HG03196 (cell line): ENCODE data around the gene LYRM4.

Experiments
- ATAC-seq: cut with Tn5 transposase; IDR thresholded peaks from one replicate; pipeline ENCODE4 v1.9.1; 2021; ENCODE audit not compliant: unreplicated experiment

LYRM4 gene

GRCh38 chr6:5178806-5179205 lies 81.9 kb downstream of the LYRM4 start:
- ATAC-seq: no peak

- ATAC-seq: no peak
These were observed 85.1 kb downstream of the LYRM4 start for GRCh38 chr6:5175635-5176034.

DNA sequence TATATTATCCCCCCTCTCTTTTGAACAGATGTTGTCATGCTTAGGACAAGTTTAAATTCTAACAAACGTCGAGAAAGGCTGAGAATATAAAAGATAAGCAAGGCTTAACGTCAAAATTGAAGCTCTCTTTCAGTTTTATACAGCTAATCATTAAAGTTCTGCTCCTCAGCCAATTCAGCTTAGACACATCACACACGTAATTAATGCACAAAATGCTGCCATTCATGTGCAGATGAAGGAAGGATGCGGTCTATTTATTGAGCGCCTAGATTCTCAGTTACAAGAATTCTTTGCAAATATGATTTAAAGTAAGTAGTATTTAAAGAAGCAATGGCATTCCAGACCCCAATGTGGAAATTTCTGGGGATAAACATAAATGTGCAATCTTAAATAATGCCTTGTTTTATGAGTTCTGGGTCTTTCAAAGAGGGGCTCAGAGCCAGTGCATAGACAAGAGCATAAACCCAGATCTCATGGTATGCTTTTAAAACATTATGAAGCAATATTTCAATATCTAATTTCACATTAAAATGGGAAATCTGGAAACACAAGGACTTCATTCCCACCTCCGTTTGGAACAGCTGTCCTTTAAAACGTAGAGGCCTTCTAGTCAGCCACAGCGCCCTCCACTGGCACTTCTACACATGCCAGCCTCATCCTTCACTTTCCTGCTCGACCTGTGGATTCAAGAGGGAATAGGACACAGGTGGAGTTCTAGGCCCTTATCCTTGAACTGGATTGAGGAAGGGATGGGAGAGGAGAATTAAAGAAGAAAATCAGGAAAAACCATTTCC lies 85.8 kb downstream of the LYRM4 start:
- no peak for ATAC-seq

DNA sequence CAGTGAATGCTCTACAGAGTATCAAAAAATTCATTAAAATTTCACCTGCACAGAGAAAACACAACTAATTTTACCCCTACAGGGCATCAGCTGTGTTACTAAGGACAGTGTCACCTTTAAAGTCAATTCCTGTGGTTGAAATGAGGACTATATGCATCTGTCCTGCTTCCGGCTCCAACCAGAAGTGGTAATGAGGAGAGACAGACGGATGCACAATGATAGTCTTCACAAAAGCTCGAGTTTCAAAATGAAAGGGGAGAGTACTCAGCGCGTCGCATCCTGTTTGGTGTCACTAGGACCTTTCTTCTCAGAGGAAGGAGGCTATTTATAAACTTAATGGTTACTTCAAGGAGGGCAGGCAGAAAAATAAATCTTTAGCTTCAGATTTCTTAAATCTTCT lies 86.5 kb downstream of the LYRM4 start:
- ATAC-seq: peak; percentile 94

- ATAC-seq: peak; percentile 21
These were observed 86.9 kb downstream of the LYRM4 start for GRCh38 chr6:5173810-5174209.

DNA sequence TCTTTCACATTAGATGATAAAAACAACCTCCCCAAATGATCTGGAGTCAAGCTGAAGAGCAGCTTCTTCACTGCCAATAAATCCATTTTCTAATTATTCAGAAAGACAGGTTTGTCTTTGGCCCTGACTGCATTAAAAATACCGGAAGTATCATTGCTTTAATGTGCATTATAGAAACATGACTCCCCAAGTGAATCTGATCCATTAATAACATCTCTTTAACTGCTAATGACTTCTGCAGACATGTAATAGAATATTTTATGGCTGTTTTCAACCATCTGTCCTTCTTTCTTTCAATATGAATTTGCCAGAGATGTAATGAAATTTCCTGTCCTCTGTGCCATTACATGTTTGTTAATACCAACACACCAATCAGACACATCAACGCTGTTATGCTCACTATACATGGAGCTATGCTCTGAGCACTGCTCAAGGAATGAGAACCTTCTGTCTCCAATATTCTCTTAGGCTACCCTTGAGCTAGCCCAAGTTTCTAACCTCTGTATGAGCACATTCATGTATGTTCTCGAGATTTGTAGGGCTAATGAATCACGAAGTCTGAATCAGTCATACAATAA lies 87.8 kb downstream of the LYRM4 start:
- no peak for ATAC-seq

GRCh38 chr6:5172041-5172653 lies 88.6 kb downstream of the LYRM4 start:
- ATAC-seq: no peak

DNA sequence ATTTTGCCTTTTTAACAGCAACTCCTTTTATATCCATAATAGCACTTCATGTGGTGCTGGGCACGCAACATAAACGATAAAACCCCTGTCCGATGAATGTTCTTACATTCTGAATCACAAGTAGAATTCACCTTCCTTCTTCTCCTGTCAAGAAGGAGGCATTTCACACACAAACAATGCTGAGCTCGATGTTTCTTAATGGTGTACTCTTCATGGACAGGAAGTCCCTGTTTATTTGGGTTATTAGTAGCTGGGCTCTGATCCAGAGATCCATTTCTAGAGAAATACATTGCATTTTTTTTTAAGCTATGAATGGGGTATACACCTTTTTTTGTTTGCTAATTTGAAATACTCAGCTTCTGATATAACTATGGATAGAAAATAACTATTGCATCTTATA lies 93.2 kb downstream of the LYRM4 start:
- no peak for ATAC-seq

GRCh38 chr6:5164092-5164491 lies 96.7 kb downstream of the LYRM4 start:
- ATAC-seq: no peak

DNA sequence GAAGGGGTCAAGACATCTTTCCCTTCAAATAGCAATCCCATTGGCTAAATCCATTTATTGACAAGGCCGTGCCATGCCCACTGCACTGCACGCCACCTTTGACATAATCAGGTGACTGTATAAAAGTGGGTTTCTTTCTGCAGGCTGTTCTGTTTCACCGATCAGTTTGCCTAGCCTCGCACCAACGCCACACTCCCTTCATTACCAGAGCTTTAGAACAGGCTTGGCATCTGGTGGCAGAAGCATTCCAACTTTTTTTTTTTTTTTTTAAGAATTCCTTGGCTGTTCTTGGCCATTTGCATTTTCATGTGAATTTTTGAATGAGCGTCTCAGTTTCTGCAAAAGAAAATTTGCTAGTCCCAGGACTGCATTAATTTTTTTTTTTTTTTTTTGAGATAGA lies 97.5 kb downstream of the LYRM4 start:
- no peak for ATAC-seq

- no peak for ATAC-seq
These were observed 98.4 kb downstream of the LYRM4 start for GRCh38 chr6:5162355-5162754.

GRCh38 chr6:5160206-5160605 lies 100.5 kb downstream of the LYRM4 start:
- ATAC-seq: no peak

DNA sequence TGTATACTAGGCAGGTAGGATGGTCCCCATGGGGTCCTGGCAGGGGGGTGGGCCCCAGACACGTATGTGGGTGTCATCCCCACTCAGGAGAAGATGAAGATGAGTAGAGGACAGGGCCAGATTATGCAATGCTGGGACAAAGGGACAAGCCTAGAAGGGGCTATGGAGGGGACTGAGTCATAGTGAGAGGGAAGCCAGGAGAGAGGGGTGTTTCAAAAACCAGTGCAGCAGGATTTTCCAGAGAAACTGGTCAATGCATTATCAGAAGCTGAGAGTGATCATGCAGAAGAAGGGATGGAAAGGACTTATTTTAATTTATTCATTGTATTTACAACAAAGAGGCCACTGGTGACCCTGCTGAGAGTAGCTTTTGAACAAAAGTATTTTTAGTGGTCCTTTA lies 101.6 kb downstream of the LYRM4 start:
- no peak for ATAC-seq

GRCh38 chr6:5158180-5158579 lies 102.6 kb downstream of the LYRM4 start:
- no peak for ATAC-seq

- ATAC-seq: no peak
These were observed 103.1 kb downstream of the LYRM4 start for GRCh38 chr6:5157621-5158138.

DNA sequence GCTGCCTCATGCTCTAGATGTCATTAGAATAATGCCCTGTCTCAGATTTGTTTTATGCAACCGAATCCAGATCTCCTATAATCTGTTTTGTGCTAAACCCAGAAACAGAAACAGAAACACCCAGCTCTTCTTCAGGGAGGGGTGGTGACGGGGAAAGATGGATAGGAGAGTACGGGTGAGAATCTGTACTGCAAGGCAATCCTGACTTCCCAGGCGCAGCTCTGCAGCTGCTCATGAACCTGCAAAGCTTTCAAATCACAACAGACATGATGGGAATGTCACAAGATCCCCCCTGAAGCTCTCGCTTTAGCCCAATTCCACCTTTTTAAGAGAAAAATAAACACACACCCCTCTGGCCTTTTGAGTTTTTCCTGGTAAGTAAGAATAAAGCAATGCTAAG lies 104.1 kb downstream of the LYRM4 start:
- ATAC-seq: no peak

- ATAC-seq: no peak
These were observed 104.8 kb downstream of the LYRM4 start for GRCh38 chr6:5155906-5156305.

DNA sequence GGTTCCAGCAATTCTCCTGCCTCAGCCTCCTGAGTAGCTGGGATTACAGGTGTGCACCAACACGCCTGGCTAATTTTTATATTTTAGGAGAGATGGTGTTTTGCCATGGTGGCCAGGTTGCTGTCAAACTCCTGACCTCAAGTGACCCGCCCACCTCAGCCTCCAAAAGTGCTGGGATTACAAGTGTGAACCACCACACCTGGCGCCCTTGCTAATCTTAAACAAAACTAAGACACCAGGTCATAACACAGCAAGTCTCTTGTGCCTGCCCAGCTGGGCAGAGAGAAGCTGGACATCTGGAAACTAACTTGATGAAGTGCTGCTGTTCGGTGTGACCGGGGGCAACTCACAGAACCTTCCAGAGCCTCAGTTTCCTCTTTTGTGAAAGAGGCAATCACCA lies 107.6 kb downstream of the LYRM4 start:
- ATAC-seq: no peak

DNA sequence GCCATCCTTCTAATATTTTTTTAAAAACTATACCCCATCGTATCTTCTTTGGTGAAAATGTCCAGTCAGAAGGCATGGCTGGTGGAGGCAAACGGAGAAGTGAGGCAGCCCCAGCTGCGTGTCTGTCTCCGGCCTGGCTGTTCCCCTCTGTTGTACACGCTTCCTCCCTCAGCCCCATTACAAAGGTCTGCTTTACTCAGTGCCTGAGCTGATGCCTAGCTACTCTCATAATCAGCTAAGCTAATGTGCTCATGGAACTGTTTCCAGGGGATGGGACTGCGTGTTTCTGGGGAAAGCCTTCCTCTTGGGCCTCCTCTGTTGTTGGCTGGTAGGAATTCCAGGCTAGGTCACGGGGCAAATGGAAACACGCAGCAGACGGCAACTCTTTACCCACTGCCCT lies 108.3 kb downstream of the LYRM4 start:
- no peak for ATAC-seq

GRCh38 chr6:5151955-5152401 lies 108.8 kb downstream of the LYRM4 start:
- ATAC-seq: no peak

DNA sequence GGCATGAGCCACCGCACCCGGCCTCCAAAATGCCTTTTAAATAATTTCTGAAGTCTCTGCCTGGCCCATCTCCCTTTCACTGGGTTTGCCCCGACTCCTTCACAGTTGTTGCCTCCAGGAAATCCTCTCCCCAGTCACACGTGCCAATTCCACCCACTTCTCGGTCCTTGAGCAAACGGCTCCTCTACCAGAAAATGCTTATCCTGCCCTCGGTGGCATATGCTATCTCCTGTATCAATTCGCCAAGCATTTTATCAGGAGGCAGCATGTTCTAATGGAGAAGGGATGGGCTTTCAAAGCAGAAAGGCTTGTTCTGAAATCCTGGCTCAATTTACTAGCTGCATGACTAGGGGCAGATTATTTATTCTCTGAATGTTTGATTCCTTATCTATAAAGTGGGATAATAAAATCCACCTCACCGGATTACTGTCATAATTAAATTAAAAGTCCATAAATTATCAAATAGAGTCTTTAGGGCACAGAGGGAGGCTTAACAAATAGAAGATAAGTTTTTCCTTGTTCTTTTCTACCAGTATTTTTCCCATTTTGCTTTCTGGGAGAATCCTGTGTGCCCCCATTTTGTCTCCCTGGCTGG lies 109.3 kb downstream of the LYRM4 start:
- no peak for ATAC-seq
